AG20443 (cell line): Measurements from ENCODE around the gene BABAM2.

Experiments
- DNase-seq: peaks from one replicate; pipeline ENCODE4 v3.0.0; 2012; ENCODE audit warnings: low spot score, mixed read lengths

BABAM2 gene

DNA sequence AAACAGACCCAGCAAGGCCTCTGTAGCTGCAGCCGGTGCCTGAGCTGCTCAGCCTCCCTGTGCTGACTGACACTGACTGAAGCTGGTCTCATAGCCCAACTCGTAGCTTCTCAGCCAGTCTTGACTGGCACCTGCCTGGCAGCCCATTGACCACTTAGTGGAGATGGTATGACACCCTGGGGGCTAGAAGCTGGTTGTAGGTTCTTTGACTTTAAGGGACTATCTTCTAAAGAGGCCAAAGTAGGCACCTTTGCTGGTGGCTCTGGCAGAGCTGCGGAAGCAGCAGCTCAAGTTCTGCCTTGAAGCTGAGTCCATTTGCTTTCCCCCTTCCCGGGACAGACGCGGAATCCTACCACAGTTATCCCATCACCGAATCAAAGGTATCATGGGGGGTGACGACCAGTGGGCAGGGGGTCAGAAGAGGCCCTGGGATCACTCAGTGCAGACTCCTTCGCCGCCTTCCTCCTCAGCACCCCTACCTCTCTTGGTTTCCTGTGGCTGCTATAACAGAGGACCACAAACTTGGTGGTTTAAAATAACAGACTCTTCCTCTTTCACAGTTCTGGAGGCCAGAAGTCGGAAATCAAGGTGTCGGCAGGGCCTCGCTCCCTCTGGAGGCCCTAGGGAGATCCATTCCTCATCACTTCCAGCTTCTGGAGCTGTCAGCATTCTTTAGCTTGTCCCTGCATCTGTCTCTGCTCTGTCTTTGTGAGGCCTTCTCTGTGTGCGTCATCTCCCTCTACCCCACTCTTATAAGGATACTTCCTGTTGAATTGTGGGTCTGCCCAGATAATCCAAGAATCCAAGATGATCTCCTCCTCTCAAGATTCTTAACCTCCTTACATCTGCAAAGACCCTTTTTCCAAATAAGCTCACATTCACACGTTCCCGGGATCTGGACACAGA is 488.4 kb downstream of the BABAM2 start:
- DNase-seq: no peak

DNA sequence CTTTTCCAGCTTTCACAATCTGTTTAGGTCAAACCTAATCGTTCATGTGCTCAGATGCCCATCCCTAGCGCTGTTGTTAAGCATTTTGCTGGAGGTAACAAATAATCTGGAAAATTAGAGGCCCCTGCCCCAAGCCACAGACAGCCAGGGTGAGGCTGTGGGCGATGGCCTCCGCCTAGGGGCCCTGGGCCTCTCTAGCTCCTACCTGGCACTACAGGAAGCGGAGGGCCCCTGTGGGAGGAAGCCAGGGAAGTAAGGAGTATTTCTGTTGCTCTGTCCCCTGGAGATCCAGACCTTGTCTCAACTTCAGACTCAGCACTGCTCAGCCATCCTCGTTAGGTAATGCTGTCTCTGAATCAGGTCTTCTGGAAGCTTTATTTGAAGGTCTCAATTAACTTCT is 489.7 kb downstream of the BABAM2 start:
- no peak for DNase-seq

DNA sequence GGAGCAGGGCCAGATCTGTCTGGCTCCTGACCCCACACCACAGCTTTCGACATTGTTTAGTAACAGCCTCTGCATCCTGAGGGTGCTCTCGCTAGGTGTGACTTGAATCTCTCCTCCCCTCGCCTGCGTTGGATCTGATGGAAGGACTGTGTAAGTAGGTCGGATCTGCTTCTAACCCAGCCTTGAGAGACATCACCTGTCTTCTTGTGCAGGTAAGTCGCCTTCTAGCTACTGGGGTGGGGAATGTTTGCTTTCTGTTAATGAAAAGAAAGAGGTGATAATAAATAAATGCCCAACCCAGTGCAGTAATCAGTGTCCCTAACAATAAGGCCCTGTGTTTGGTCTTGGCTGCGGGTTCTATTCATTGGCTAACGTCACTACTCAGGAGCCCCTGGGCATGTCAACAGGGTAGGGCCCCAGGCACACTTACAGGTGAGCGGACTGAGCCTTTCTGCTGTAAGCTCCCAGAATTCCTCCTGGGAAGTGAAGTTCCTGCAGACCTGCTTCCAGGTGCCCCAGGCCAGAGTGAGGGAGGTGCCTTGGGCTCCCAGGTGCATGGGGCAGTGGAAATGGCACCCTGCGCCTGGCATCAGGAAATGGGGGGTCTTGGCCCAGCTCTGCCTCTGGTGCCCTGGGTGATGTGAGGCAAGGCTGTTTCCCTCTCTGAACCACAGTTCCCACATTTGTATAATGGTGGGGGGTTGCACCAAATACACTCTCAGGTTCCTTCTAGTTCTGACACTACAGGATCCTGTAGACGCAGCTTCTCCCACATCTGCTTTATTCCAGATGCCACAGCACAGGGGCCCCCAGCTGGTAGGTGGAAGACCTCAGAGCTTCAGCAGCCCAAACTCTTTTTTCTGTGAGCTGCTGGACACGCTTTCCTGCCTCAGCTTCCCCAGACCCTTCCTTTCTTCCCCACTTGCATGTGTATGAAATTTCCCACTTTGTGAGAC is 491.0 kb downstream of the BABAM2 start:
- DNase-seq: no peak

DNA sequence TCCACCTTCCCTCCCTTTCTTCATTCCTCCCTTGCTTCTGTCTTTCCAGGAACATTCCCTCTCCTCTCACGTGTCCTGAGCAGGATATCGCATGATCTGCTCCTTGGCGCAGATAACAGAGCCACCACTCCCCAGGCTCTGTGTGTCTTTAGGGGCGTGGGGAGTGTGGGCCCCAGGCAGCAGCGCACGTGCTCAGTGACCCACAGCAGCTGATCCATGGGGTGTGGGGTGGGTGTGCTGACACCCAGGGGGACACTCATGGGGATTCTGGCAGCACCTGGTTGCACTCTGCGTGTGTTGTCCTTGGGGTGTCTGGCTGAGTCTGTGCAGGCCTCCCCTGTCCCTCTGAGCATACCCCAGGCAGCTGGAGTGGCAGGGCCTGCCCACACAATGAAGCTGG is 492.2 kb downstream of the BABAM2 start:
- DNase-seq: no peak

DNA sequence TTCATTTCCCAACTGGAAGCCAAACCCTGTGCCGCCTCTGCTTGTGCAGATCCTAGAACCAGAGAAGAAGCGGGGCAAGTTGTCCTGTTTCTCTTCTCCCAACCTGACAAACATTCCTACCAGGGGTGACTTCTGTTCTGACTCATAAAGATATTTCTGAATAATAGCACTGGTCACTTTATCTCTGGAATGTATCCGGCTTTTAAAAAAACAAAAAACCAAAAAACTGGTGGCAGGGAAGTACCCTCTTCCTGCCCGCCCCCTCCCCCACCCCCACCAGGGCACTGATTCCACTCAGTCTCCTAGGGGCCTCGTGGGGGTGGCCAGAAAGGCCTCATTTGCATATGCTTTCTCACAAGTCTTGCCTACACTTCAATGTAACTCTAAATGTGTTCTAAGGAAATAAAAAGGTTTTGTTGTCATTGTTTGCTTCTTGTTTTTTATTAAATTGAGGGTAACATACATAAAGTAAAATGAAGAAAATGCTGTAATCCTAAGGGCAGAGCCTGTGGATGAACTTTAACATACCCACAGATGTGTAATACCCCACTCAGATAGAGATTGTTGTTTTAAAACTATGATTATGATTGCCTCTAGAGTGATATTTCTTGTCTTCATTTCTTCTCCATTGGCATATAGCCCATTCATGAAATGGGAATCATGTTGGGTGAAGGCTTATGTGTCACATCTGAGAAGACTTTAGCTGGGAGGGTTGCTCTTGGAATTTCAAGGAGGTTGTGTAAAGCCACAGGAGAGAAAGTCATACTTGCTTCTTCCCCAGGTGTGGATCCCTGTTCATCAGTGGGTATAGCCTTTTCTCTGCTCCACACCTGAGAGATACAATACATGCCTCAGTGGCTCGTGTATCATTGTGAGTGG is 496.8 kb downstream of the BABAM2 start:
- DNase-seq: no peak
